Neural progenitor cell (in vitro differentiated cells): ENCODE results near the gene SOX10. TPM values are rescaled to one million over a fixed set of nuclear protein-coding genes. Genes with fewer than 3 reads are reported as not detected.
A peak's percentile ranks its signal among the peaks of the same experiment; 100 is the strongest.

ENCODE experiments used
- DNase-seq: peaks from one replicate; pipeline ENCODE4 v3.0.0-alpha.2; 2016; ENCODE audit warnings: low spot score
- H2AFZ ChIP-seq: fragments of 200-600 bp; sonication (generic); replicated peaks from 2 replicates; pipeline ENCODE4 v1.6.1; 2016; ENCODE audit warnings: antibody characterized with exemption
- H3F3A ChIP-seq: fragments of 200-600 bp; sonication (generic); 2 replicates; pipeline ENCODE4 v1.6.1; 2016; ENCODE audit warnings: antibody characterized with exemption, low read depth
- H3K27ac ChIP-seq: fragments of 200-600 bp; sonication (generic); 2 replicates; pipeline ENCODE4 v1.5.1; 2016; ENCODE audit warnings: mild to moderate bottlenecking
- H3K27me3 ChIP-seq: fragments of 200-600 bp; sonication (generic); 2 replicates; pipeline ENCODE4 v1.6.1; 2016; ENCODE audit warnings: mild to moderate bottlenecking, moderate library complexity
- H3K36me3 ChIP-seq: fragments of 200-600 bp; sonication (generic); 2 replicates; pipeline ENCODE4 v1.5.1; 2016
- H3K4me1 ChIP-seq: fragments of 200-600 bp; sonication (generic); 2 replicates; pipeline ENCODE4 v1.6.1; 2016; ENCODE audit warnings: mixed run types
- H3K4me2 ChIP-seq: fragments of 200-600 bp; sonication (generic); 2 replicates; pipeline ENCODE4 v1.6.1; 2016
- H3K4me3 ChIP-seq: fragments of 200-600 bp; sonication (generic); 2 replicates; pipeline ENCODE4 v1.5.1; 2016
- H3K79me2 ChIP-seq: fragments of 200-600 bp; sonication (generic); 2 replicates; pipeline ENCODE4 v1.6.1; 2016; ENCODE audit warnings: low read depth
- H3K9ac ChIP-seq: fragments of 200-600 bp; sonication (generic); 2 replicates; pipeline ENCODE4 v1.6.1; 2016
- H3K9me3 ChIP-seq: fragments of 200-600 bp; sonication (generic); 2 replicates; pipeline ENCODE4 v1.5.1; 2016; ENCODE audit warnings: low read depth
- H4K20me1 ChIP-seq: fragments of 200-600 bp; sonication (generic); 2 replicates; pipeline ENCODE4 v1.6.1; 2016; ENCODE audit warnings: low read depth
- H3K27ac Mint-ChIP-seq: 3 replicates; pipeline ENCODE4 v1.8.0; 2021; ENCODE audit warnings: mixed read lengths
- H3K27me3 Mint-ChIP-seq: 2 replicates; pipeline ENCODE4 v1.8.0; 2022; ENCODE audit warnings: low read depth, mild to moderate bottlenecking, inconsistent platforms, moderate library complexity, mixed read lengths; ENCODE audit not compliant: insufficient read depth
- H3K36me3 Mint-ChIP-seq: 3 replicates; pipeline ENCODE4 v1.8.0; 2021; ENCODE audit warnings: mixed read lengths
- H3K4me1 Mint-ChIP-seq: 3 replicates; pipeline ENCODE4 v1.8.0; 2021; ENCODE audit warnings: mixed read lengths
- H3K4me3 Mint-ChIP-seq: 3 replicates; pipeline ENCODE4 v1.8.0; 2021; ENCODE audit warnings: mild to moderate bottlenecking, moderate library complexity, mixed read lengths
- H3K9me3 Mint-ChIP-seq: 3 replicates; pipeline ENCODE4 v1.8.0; 2020; ENCODE audit warnings: mixed read lengths
- CTCF ChIP-seq: fragments of 200-600 bp; sonication (generic); IDR thresholded peaks from 2 replicates; pipeline ENCODE4 v1.5.1; 2017; ENCODE audit warnings: antibody characterized with exemption, mild to moderate bottlenecking
- EZH2 ChIP-seq: fragments of 200-600 bp; sonication (generic); IDR thresholded peaks from 2 replicates; pipeline ENCODE4 v1.6.1; 2017; ENCODE audit warnings: antibody characterized with exemption, mild to moderate bottlenecking, moderate library complexity
- EZH2phosphoT487 ChIP-seq: fragments of 200-600 bp; sonication (generic); IDR thresholded peaks from 2 replicates; pipeline ENCODE4 v1.6.1; 2017; ENCODE audit warnings: antibody characterized with exemption
- total RNA-seq: library from RNA; depleted of rRNA; stranded (reverse); fragments of >200 nt; gene quantifications from 2 replicates; pipeline ENCODE4 v1.2.3, GENCODE V29; 2015; ENCODE audit warnings: low replicate concordance

The SOX10 gene
- total RNA-seq, 1 donor from 2014 or later = 0.99 TPM

GRCh38 chr22:37985751-37986281, 1.5 kb upstream of the SOX10 start:
- H3K27ac ChIP-seq = no peak overlapping the region
- Mint-ChIP-seq H3K4me3 (no peak overlapping the region), H3K9me3 (no peaks in the 10 kb centered on the region)

GRCh38 chr22:37985050-37985585, 763 bp upstream of the SOX10 start:
- DNase-seq = no peak
- no peaks in the 10 kb centered on the region for H3K36me3 Mint-ChIP-seq
- no peak overlapping the region for H3K27ac ChIP-seq
- peaks cover 31% of the 10 kb centered on the region for H3K27me3 ChIP-seq
- peaks cover 30% of the 10 kb centered on the region for H3K4me1 ChIP-seq
- peaks cover 13% of the 10 kb centered on the region for H3K27me3 Mint-ChIP-seq
- no peak overlapping the region for H3K4me2 ChIP-seq
- H2AFZ ChIP-seq = no peak overlapping the region
- H3F3A ChIP-seq = peaks cover 14% of the 10 kb centered on the region
- TF ChIP-seq EZH2phosphoT487 (no peak), EZH2 (no peak), CTCF (no peak)
- H3K9me3 ChIP-seq = no peaks in the 10 kb centered on the region
- no peaks in the 10 kb centered on the region for H3K9me3 Mint-ChIP-seq
- H3K36me3 ChIP-seq = no peaks in the 10 kb centered on the region
- peaks cover 13% of the 10 kb centered on the region for H4K20me1 ChIP-seq
- peak overlapping the region; percentile 29 for H3K27ac Mint-ChIP-seq
- H3K4me1 Mint-ChIP-seq = peaks cover 6% of the 10 kb centered on the region
- peak overlapping the region; percentile 55 for H3K4me3 Mint-ChIP-seq
- H3K79me2 ChIP-seq = no peaks in the 10 kb centered on the region
- H3K4me3 ChIP-seq = no peak overlapping the region
- no peak overlapping the region for H3K9ac ChIP-seq

More at GRCh38 chr22:37985751-37986281, 1.5 kb upstream of the SOX10 start:
- Histone ChIP-seq H3K27me3 (peaks cover 31% of the 10 kb centered on the region), H2AFZ (no peak overlapping the region), H3K9ac (no peak overlapping the region), H3K4me2 (no peak overlapping the region), H3K4me3 (no peak overlapping the region), H3K79me2 (no peaks in the 10 kb centered on the region), H3K36me3 (no peaks in the 10 kb centered on the region), H3K4me1 (peaks cover 25% of the 10 kb centered on the region), H3K9me3 (no peaks in the 10 kb centered on the region), H3F3A (peaks cover 14% of the 10 kb centered on the region), H4K20me1 (peaks cover 13% of the 10 kb centered on the region)
- no peak for DNase-seq
- TF ChIP-seq EZH2phosphoT487 = no peak
- TF ChIP-seq EZH2 = no peak
- TF ChIP-seq CTCF = no peak
- Mint-ChIP-seq H3K36me3 (no peaks in the 10 kb centered on the region), H3K27ac (no peak overlapping the region), H3K4me1 (peaks cover 3% of the 10 kb centered on the region), H3K27me3 (peaks cover 15% of the 10 kb centered on the region)

DNA sequence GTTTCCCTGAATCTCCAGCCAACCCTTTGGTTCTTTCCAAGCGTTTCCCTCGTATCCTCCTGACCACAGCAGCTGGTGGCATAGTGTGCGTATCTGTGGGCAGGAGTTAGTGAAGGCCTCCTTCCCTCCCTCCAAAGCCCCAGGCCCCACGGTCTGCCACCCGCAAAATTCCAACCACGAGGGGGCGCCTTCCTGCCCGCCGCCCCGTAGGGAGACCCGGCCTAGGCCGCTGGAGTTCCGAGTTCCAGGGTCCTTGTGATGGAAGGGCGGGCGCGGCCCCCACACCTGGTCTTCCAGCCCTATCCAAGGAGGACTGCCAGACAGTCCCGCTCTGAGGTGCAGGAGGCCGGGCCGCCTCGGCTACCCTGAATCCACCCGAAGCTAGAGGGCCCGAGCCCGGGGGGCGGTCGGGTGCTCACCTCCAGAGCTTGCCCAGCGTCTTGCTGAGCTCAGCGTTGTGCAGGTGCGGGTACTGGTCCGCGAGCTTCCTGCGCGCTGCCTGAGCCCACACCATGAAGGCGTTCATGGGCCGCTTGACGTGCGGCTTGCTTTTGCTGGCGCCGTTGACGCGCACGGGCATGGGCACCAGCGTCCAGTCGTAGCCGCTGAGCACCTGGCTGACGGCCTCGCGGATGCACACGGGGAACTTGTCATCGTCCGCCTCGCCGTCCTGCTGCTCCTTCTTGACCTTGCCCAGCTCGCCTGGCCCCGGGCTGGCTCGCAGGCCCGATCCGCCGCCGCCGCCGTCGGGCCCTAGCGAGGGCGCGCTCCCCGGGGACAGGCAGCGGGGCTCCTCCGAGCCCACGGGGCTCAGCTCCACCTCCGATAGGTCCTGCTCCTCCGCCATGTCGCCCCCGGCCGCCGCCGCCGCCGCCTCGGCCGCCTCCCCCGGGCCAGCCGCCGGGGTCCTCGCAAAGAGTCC, 1.2 kb downstream of the SOX10 start:
- no peak overlapping the region for H3K27ac ChIP-seq
- H2AFZ ChIP-seq = peak overlapping the region; percentile 57
- no peak overlapping the region for H3K27ac Mint-ChIP-seq

More for the DNA sequence above, 1.2 kb downstream of the SOX10 start:
- Mint-ChIP-seq H3K4me1 (peaks cover 10% of the 10 kb centered on the region), H3K4me3 (no peak overlapping the region), H3K9me3 (no peaks in the 10 kb centered on the region), H3K36me3 (no peaks in the 10 kb centered on the region), H3K27me3 (peaks cover 9% of the 10 kb centered on the region)
- Histone ChIP-seq H3K4me1 (peaks cover 40% of the 10 kb centered on the region), H4K20me1 (peaks cover 19% of the 10 kb centered on the region), H3F3A (peaks cover 14% of the 10 kb centered on the region), H3K27me3 (peaks cover 31% of the 10 kb centered on the region), H3K9me3 (no peaks in the 10 kb centered on the region), H3K4me3 (peak overlapping the region; percentile 47), H3K9ac (no peak overlapping the region), H3K4me2 (peak overlapping the region; percentile 83), H3K79me2 (no peaks in the 10 kb centered on the region), H3K36me3 (no peaks in the 10 kb centered on the region)
- DNase-seq = peak; percentile 71
- TF ChIP-seq EZH2phosphoT487 = no peak
- peak; percentile 82 for TF ChIP-seq CTCF
- TF ChIP-seq EZH2 = peak; percentile 78
